ENCODE measurements around the gene PRAMEF11.
"Not testable (repeated sequence)": the region's sequence is repeated elsewhere in the genome, so short reads cannot be mapped to it uniquely, and the experiment has no call there.

PRAMEF11 gene

GRCh38 chr1:12831310-12831709 lies at the start of gene PRAMEF11:
Gene PRAMEF11 (minus strand): TSS chr1:12831410. CDS start chr1:12828789, 2,621 bp downstream.
- DNase-seq: not testable (repeated sequence)

GRCh38 chr1:12878453-12878852 lies 47.2 kb upstream of the PRAMEF11 start:
- DNase-seq: not testable (repeated sequence)

- DNase-seq: not testable (repeated sequence)
Observed at GRCh38 chr1:12863131-12863880, 32.1 kb upstream of the PRAMEF11 start.

- DNase-seq: not testable (repeated sequence)
Observed at GRCh38 chr1:12856786-12857185, 25.6 kb upstream of the PRAMEF11 start, which contains the start of gene PRAMEF2. Gene PRAMEF2 (plus strand): TSS chr1:12857086. CDS start chr1:12859010, 1,924 bp downstream.

GRCh38 chr1:12851779-12852178 lies 20.6 kb upstream of the PRAMEF11 start:
- no peak for DNase-seq

- not testable (repeated sequence) for DNase-seq
Observed at GRCh38 chr1:12848620-12849019, 17.4 kb upstream of the PRAMEF11 start, which contains the start of gene HNRNPCL1. Gene HNRNPCL1 (minus strand): TSS chr1:12848720. CDS start chr1:12848289, 431 bp downstream.

GRCh38 chr1:12833251-12833650 lies 2.0 kb upstream of the PRAMEF11 start:
- DNase-seq: not testable (repeated sequence)

- DNase-seq: not testable (repeated sequence)
Observed at GRCh38 chr1:12819061-12819460, 12.1 kb downstream of the PRAMEF11 start.

- no peak for DNase-seq
Observed at GRCh38 chr1:12811409-12811784, 19.8 kb downstream of the PRAMEF11 start.

- DNase-seq: no peak
Observed at GRCh38 chr1:12810691-12811408, 20.4 kb downstream of the PRAMEF11 start.

GRCh38 chr1:12809933-12810332 lies 21.3 kb downstream of the PRAMEF11 start:
- no peak for DNase-seq

GRCh38 chr1:12799730-12800129 lies 31.5 kb downstream of the PRAMEF11 start:
- DNase-seq: no peak

- no peak for DNase-seq
Observed at GRCh38 chr1:12798911-12799310, 32.3 kb downstream of the PRAMEF11 start.

GRCh38 chr1:12791097-12791496 lies 40.1 kb downstream of the PRAMEF11 start, which contains the start of gene PRAMEF1:
Gene PRAMEF1 (plus strand): TSS chr1:12791397. CDS start chr1:12793228, 1,831 bp downstream.
- DNase-seq: not testable (repeated sequence)

- not testable (repeated sequence) for DNase-seq
Observed at GRCh38 chr1:12784729-12785128, 46.5 kb downstream of the PRAMEF11 start.

- DNase-seq: not testable (repeated sequence)
Observed at GRCh38 chr1:12783783-12784182, 47.4 kb downstream of the PRAMEF11 start.

GRCh38 chr1:12781488-12781887 lies 49.7 kb downstream of the PRAMEF11 start:
- DNase-seq: not testable (repeated sequence)

- no peak for DNase-seq
Observed at GRCh38 chr1:12778907-12779306, 52.3 kb downstream of the PRAMEF11 start.

- DNase-seq: no peak
Observed at GRCh38 chr1:12778061-12778460, 53.1 kb downstream of the PRAMEF11 start.

GRCh38 chr1:12776801-12777557 lies 54.2 kb downstream of the PRAMEF11 start:
- DNase-seq: no peak

- no peak for DNase-seq
Observed at GRCh38 chr1:12775443-12775842, 55.8 kb downstream of the PRAMEF11 start.

- no peak for DNase-seq
Observed at GRCh38 chr1:12774801-12775345, 56.3 kb downstream of the PRAMEF11 start.
